Measurements from ENCODE around the gene PLET1. TPM values are rescaled to one million over a fixed set of nuclear protein-coding genes. Genes with fewer than 3 reads are reported as not detected.
A peak's percentile ranks its signal among the peaks of the same experiment; 100 is the strongest.

The PLET1 gene
- not detected for total RNA-seq (2021; fragmentation: NEBNext Ultra II Directional; extraction: Animal tissue kit (Norgen Biotek cat#: 25700))
- long read RNA-seq: 0 reads

- Mint-ChIP-seq H3K27ac (peak within 1 kb of the TSS; percentile 47; the same call in 1 of the 2 replicates), H3K36me3 (ENCODE audit: low read depth) (no peaks in the 10 kb centered on the region), H3K4me3 (no peak within 1 kb of the TSS), H3K4me1 (ENCODE audit: low read depth) (peaks cover 15% of the 10 kb centered on the region), H3K9me3 (no peaks in the 10 kb centered on the region), H3K27me3 (ENCODE audit: insufficient read depth) (no peaks in the 10 kb centered on the region; the same call in none of the 2 replicates)
- TF ChIP-seq CTCF (IDR thresholded peaks at IDR 0.05): no peak
- DNase-seq: peak; percentile 76
These were observed at the start of gene PLET1 for GRCh38 chr11:112260490-112260889. PLET1 (minus strand) TSS chr11:112260860; CDS start chr11:112260589, 271 bp downstream.

GRCh38 chr11:112310419-112310818 is 49.8 kb upstream of the PLET1 start:
- peaks cover 4% of the 10 kb centered on the region; the same call in 1 of the 2 replicates for H3K27me3 Mint-ChIP-seq (ENCODE audit: insufficient read depth)
- TF ChIP-seq CTCF (IDR thresholded peaks at IDR 0.05): no peak
- no peak overlapping the region for H3K27ac Mint-ChIP-seq
- H3K4me3 Mint-ChIP-seq: no peak overlapping the region
- H3K4me1 Mint-ChIP-seq (ENCODE audit: low read depth): no peaks in the 10 kb centered on the region
- DNase-seq: no peak
- H3K36me3 Mint-ChIP-seq (ENCODE audit: low read depth): no peaks in the 10 kb centered on the region; the same call in 1 of the 2 replicates
- H3K9me3 Mint-ChIP-seq: peaks cover 7% of the 10 kb centered on the region

GRCh38 chr11:112308651-112309050 is 48.0 kb upstream of the PLET1 start:
- DNase-seq: no peak
- H3K9me3 Mint-ChIP-seq: peaks cover 7% of the 10 kb centered on the region
- H3K27me3 Mint-ChIP-seq (ENCODE audit: insufficient read depth): peaks cover 5% of the 10 kb centered on the region; the same call in 1 of the 2 replicates
- H3K27ac Mint-ChIP-seq: no peak overlapping the region
- H3K4me3 Mint-ChIP-seq: no peak overlapping the region
- H3K36me3 Mint-ChIP-seq (ENCODE audit: low read depth): no peaks in the 10 kb centered on the region; the same call in 1 of the 2 replicates
- TF ChIP-seq CTCF (IDR thresholded peaks at IDR 0.05): no peak
- H3K4me1 Mint-ChIP-seq (ENCODE audit: low read depth): peaks cover 6% of the 10 kb centered on the region

GRCh38 chr11:112307616-112308015 is 47.0 kb upstream of the PLET1 start:
- H3K27me3 Mint-ChIP-seq (ENCODE audit: insufficient read depth): peaks cover 5% of the 10 kb centered on the region; the same call in 1 of the 2 replicates
- no peaks in the 10 kb centered on the region; the same call in 1 of the 2 replicates for H3K36me3 Mint-ChIP-seq (ENCODE audit: low read depth)
- H3K4me3 Mint-ChIP-seq: no peak overlapping the region

GRCh38 chr11:112306230-112306629 is 45.6 kb upstream of the PLET1 start:
- Mint-ChIP-seq H3K27me3 (ENCODE audit: insufficient read depth) (peaks cover 4% of the 10 kb centered on the region; the same call in 1 of the 2 replicates), H3K9me3 (peaks cover 7% of the 10 kb centered on the region), H3K4me3 (no peak overlapping the region), H3K36me3 (ENCODE audit: low read depth) (no peaks in the 10 kb centered on the region; the same call in 1 of the 2 replicates), H3K4me1 (ENCODE audit: low read depth) (peaks cover 28% of the 10 kb centered on the region), H3K27ac (no peak overlapping the region)
- TF ChIP-seq CTCF (IDR thresholded peaks at IDR 0.05): no peak
- DNase-seq: no peak

More at GRCh38 chr11:112307616-112308015, 47.0 kb upstream of the PLET1 start:
- DNase-seq: no peak
- TF ChIP-seq CTCF (IDR thresholded peaks at IDR 0.05): no peak
- Mint-ChIP-seq H3K27ac (no peak overlapping the region), H3K9me3 (peaks cover 7% of the 10 kb centered on the region), H3K4me1 (ENCODE audit: low read depth) (peaks cover 16% of the 10 kb centered on the region)
